Measurements from ENCODE around the gene ZNRF3.
"Not testable (repeated sequence)": the region's sequence is repeated elsewhere in the genome, so short reads cannot be mapped to it uniquely, and the experiment has no call there.

- not testable (repeated sequence) for TF ChIP-seq CTCF (IDR thresholded peaks at IDR 0.05); ZFX (IDR thresholded peaks at IDR 0.05; ENCODE audit: borderline replicate concordance)
Measured at GRCh38 chr22:28844277-28844676, 39.1 kb upstream of the ZNRF3 start.
